ENCODE data around the gene PPP6R1. TPM values are rescaled to one million over a fixed set of nuclear protein-coding genes. Genes with fewer than 3 reads are reported as not detected.
A peak's percentile ranks its signal among the peaks of the same experiment; 100 is the strongest.

PPP6R1 gene
- total RNA-seq, 4 donors from 2014 or later, result 27.8 to 43.6 (median 35.5) TPM

- TF ChIP-seq CTCF (IDR thresholded peaks at IDR 0.05), result no peak
- DNase-seq (ENCODE audit: low spot score) (no peak), ATAC-seq (ENCODE audit: low FRiP score) (no peak)
Measured at GRCh38 chr19:55265723-55266386, 7.0 kb upstream of the PPP6R1 start.

GRCh38 chr19:55265173-55265572 is 6.4 kb upstream of the PPP6R1 start:
- no peak for DNase-seq (ENCODE audit: low spot score)
- ATAC-seq (ENCODE audit: low FRiP score), result no peak
- TF ChIP-seq CTCF (IDR thresholded peaks at IDR 0.05), result no peak

- TF ChIP-seq CTCF (IDR thresholded peaks at IDR 0.05), result no peak
- DNase-seq (ENCODE audit: low spot score), result no peak
- ATAC-seq (ENCODE audit: low FRiP score), result no peak
Measured at GRCh38 chr19:55264531-55264930, 5.7 kb upstream of the PPP6R1 start.

- DNase-seq (ENCODE audit: low spot score) (no peak), ATAC-seq (ENCODE audit: low FRiP score) (no peak)
- TF ChIP-seq CTCF (IDR thresholded peaks at IDR 0.05), result no peak
Measured at GRCh38 chr19:55262359-55262758, 3.5 kb upstream of the PPP6R1 start.

GRCh38 chr19:55261671-55262126 is 2.9 kb upstream of the PPP6R1 start:
- ATAC-seq (ENCODE audit: low FRiP score), result no peak

GRCh38 chr19:55259540-55260210 is 858 bp upstream of the PPP6R1 start:
- DNase-seq (ENCODE audit: low spot score) (no peak), ATAC-seq (ENCODE audit: low FRiP score) (no peak)
- no peak for TF ChIP-seq CTCF (IDR thresholded peaks at IDR 0.05)

More at GRCh38 chr19:55261671-55262126, 2.9 kb upstream of the PPP6R1 start:
- TF ChIP-seq CTCF (IDR thresholded peaks at IDR 0.05), result no peak
- no peak for DNase-seq (ENCODE audit: low spot score)

- TF ChIP-seq CTCF (IDR thresholded peaks at IDR 0.05), result no peak
- DNase-seq (ENCODE audit: low spot score) (no peak), ATAC-seq (ENCODE audit: low FRiP score) (peak; percentile 13)
Measured at GRCh38 chr19:55258476-55258827, 365 bp downstream of the PPP6R1 start.
